ENCODE measurements around the gene AQP4.

The AQP4 gene

DNA sequence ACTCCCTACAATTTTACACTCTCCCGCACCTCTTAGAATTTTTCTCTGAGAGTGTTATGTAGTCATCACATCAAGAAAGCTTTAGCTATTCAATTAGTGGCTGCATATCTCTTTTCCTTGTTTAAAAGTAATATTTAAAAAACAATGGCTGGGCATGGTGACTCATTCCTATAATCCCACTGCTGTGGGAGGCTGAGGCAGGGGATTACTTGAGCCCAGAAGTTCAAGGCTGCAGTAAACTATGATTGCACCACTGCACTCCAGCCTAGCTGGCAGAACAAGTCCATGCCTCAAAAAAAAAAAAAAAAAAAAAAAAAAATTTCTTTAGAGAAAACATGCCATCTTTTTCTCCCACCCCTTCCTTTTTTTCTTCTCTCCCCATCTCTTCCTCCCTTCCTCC lies 44.3 kb downstream of the AQP4 start:
- no peak for DNase-seq (ENCODE audit: low read depth, low spot score)
- Histone ChIP-seq H3K4me3 (no peak overlapping the region), H3K9ac (ENCODE audit: insufficient read length) (no peak overlapping the region), H3K9me3 (ENCODE audit: low read depth, low read length) (no peaks in the 10 kb centered on the region), H3K27ac (no peak overlapping the region), H3K36me3 (ENCODE audit: insufficient read depth, low read length) (no peaks in the 10 kb centered on the region)
- TF ChIP-seq POLR2AphosphoS5 (IDR thresholded peaks at IDR 0.05; ENCODE audit: borderline replicate concordance, low read depth, low read length) = no peak
- TF ChIP-seq EZH2 (IDR thresholded peaks at IDR 0.05) = no peak
- no peak for TF ChIP-seq FOXP2 (optimal IDR thresholded peaks at IDR 0.05; ENCODE audit: control extremely low read depth, extremely low read length, insufficient read depth)

DNA sequence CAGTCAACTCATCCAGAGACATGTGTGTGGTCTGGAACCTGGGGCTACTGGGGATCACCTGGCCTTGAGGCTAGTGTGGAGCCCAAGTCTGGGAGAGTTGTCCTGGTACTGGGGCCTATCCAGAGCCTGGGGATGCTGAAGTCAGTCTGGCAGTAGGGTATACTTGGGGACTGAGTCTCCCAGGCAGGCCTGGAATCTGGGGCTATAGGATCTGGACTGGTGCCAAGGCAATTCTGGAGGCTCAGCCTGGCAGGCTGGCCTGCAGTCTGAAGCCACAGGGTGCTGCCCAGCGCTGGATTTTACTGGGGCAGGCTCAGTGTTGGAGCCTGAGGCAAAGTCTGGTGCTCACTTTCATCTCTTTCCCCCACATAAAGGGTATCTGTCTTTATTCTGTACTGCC lies 46.5 kb downstream of the AQP4 start:
- no peaks in the 10 kb centered on the region for H3K36me3 ChIP-seq (ENCODE audit: insufficient read depth, low read length)
- H3K27ac ChIP-seq = no peak overlapping the region
- no peak overlapping the region for H3K9ac ChIP-seq (ENCODE audit: insufficient read length)
- H3K4me3 ChIP-seq = no peak overlapping the region
- no peak for TF ChIP-seq FOXP2 (optimal IDR thresholded peaks at IDR 0.05; ENCODE audit: control extremely low read depth, extremely low read length, insufficient read depth)
- TF ChIP-seq POLR2AphosphoS5 (IDR thresholded peaks at IDR 0.05; ENCODE audit: borderline replicate concordance, low read depth, low read length) = no peak
- no peaks in the 10 kb centered on the region for H3K9me3 ChIP-seq (ENCODE audit: low read depth, low read length)
- DNase-seq (ENCODE audit: low read depth, low spot score) = no peak

DNA sequence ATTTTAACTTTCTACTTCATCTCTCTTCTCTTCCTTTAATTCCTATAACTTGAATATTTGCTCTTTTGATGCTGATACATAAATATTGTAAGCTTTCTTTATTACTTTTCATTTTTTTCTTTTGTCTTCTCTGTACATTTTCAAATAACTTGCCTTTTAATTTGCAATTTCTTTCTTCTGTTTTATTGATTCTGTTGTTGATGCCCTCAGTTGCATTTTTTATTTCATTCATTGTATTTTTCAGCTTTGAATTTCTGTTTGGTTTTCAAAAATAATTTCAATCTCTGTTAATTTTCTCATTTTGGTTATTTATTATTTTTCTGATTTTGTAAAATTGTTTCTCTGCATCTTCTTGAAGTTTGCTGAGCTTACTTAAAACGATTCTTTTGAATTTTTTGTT lies 47.0 kb downstream of the AQP4 start:
- TF ChIP-seq POLR2AphosphoS5 (IDR thresholded peaks at IDR 0.05; ENCODE audit: borderline replicate concordance, low read depth, low read length) = no peak
- TF ChIP-seq FOXP2 (optimal IDR thresholded peaks at IDR 0.05; ENCODE audit: control extremely low read depth, extremely low read length, insufficient read depth) = no peak
- TF ChIP-seq EZH2 (IDR thresholded peaks at IDR 0.05) = no peak
- H3K27ac ChIP-seq = no peak overlapping the region

DNA sequence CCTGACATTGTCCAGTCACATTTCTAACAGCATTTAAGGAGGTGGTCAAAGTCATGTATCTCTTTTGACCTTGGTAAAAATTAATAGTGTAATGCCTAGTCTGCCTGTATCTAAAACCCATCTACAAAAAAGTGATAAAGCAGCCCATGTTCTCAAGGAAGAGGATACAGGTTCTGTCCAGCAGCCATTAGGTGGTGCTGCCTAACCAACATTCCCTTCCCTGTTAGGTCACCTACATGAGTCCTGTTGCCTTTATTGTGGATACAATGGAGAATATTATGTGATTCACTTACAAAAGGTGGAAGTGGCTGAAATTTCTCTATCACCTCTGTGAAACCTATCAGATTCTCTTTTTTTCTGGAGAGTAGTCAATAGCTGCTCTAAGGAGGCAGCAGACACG lies 52.5 kb downstream of the AQP4 start:
- H3K27ac ChIP-seq = no peak overlapping the region
- TF ChIP-seq EZH2 (IDR thresholded peaks at IDR 0.05) = no peak
- TF ChIP-seq POLR2AphosphoS5 (IDR thresholded peaks at IDR 0.05; ENCODE audit: borderline replicate concordance, low read depth, low read length) = no peak
- TF ChIP-seq FOXP2 (optimal IDR thresholded peaks at IDR 0.05; ENCODE audit: control extremely low read depth, extremely low read length, insufficient read depth) = no peak
- H3K4me3 ChIP-seq = no peak overlapping the region
- DNase-seq (ENCODE audit: low read depth, low spot score) = no peak
- no peaks in the 10 kb centered on the region for H3K9me3 ChIP-seq (ENCODE audit: low read depth, low read length)
- no peak overlapping the region for H3K9ac ChIP-seq (ENCODE audit: insufficient read length)
- H3K36me3 ChIP-seq (ENCODE audit: insufficient read depth, low read length) = no peaks in the 10 kb centered on the region

More for the DNA sequence above, 47.0 kb downstream of the AQP4 start:
- Histone ChIP-seq H3K9me3 (ENCODE audit: low read depth, low read length) (no peaks in the 10 kb centered on the region), H3K36me3 (ENCODE audit: insufficient read depth, low read length) (no peaks in the 10 kb centered on the region), H3K9ac (ENCODE audit: insufficient read length) (no peak overlapping the region), H3K4me3 (no peak overlapping the region)
- no peak for DNase-seq (ENCODE audit: low read depth, low spot score)

DNA sequence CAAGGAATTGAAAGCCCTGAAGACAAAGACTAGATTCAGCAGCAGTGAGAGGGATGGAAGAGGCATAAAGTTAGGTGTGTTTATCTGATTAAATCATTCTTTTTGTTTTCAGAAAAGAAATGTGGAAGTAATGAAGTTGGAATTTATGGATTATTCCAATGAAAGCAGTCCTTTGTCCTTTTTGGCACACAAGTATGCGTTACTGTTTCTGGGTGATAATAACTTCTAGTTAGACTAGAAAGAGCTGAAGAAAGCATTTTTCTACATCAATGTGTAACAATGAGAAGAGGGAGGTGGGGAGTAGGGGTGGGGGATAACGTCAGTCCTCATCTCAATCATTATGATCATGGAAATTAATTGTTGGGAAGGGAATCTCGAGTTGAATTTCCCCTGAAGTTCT lies 53.0 kb downstream of the AQP4 start:
- DNase-seq (ENCODE audit: low read depth, low spot score) = no peak
- Histone ChIP-seq H3K9ac (ENCODE audit: insufficient read length) (no peak overlapping the region), H3K4me3 (no peak overlapping the region), H3K9me3 (ENCODE audit: low read depth, low read length) (no peaks in the 10 kb centered on the region), H3K36me3 (ENCODE audit: insufficient read depth, low read length) (no peaks in the 10 kb centered on the region), H3K27ac (no peak overlapping the region)
- TF ChIP-seq POLR2AphosphoS5 (IDR thresholded peaks at IDR 0.05; ENCODE audit: borderline replicate concordance, low read depth, low read length) (no peak), FOXP2 (optimal IDR thresholded peaks at IDR 0.05; ENCODE audit: control extremely low read depth, extremely low read length, insufficient read depth) (no peak), EZH2 (IDR thresholded peaks at IDR 0.05) (no peak)

DNA sequence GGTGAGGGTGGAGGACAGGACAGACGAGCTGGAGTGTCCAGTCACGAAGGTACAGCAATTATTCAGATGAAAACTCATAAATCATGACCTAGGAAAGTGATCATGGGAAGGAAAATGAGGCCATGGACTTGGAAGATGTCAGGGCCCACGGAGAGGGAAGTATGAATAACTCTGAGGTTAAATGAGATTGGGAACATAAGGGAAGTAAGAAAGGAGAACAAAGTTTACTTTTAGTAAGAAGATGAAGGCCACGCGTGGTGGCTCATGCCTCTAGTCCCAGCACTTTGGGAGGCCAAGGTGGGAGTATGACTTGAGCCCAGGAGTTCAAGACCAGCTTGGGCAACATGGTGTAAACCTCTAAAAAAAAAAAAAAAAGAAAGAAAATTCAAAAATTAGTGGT lies 56.2 kb downstream of the AQP4 start:
- Histone ChIP-seq H3K27ac (no peak overlapping the region), H3K9ac (ENCODE audit: insufficient read length) (no peak overlapping the region), H3K9me3 (ENCODE audit: low read depth, low read length) (no peaks in the 10 kb centered on the region), H3K36me3 (ENCODE audit: insufficient read depth, low read length) (no peaks in the 10 kb centered on the region), H3K4me3 (no peak overlapping the region)
- no peak for DNase-seq (ENCODE audit: low read depth, low spot score)
- TF ChIP-seq POLR2AphosphoS5 (IDR thresholded peaks at IDR 0.05; ENCODE audit: borderline replicate concordance, low read depth, low read length) (no peak), FOXP2 (optimal IDR thresholded peaks at IDR 0.05; ENCODE audit: control extremely low read depth, extremely low read length, insufficient read depth) (no peak), EZH2 (IDR thresholded peaks at IDR 0.05) (no peak)

DNA sequence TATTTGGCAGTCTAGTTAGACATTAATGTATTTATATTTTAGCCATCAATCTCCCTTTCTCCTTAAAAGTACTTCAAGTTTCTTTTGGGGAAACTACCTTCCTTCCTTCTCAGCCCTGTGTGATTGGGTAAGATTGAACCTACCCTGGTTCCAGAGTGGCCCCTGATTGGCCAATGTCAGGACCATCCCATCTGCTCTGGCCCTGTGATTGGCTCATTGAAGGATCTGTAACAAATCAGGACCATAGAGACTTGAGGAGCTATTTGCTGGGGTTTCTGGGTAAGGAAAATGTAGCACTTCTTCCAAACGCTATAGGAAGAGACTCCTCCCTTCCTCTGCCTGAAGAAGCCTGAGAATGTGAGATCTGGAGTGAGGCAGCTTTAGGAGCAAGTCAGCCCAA lies 59.3 kb downstream of the AQP4 start:
- TF ChIP-seq POLR2AphosphoS5 (IDR thresholded peaks at IDR 0.05; ENCODE audit: borderline replicate concordance, low read depth, low read length) (no peak), FOXP2 (optimal IDR thresholded peaks at IDR 0.05; ENCODE audit: control extremely low read depth, extremely low read length, insufficient read depth) (no peak), EZH2 (IDR thresholded peaks at IDR 0.05) (no peak)
- Histone ChIP-seq H3K27ac (peak overlapping the region; percentile 74), H3K9ac (ENCODE audit: insufficient read length) (no peak overlapping the region), H3K36me3 (ENCODE audit: insufficient read depth, low read length) (no peaks in the 10 kb centered on the region), H3K9me3 (ENCODE audit: low read depth, low read length) (no peaks in the 10 kb centered on the region), H3K4me3 (peak overlapping the region; percentile 69)
- no peak for DNase-seq (ENCODE audit: low read depth, low spot score)

DNA sequence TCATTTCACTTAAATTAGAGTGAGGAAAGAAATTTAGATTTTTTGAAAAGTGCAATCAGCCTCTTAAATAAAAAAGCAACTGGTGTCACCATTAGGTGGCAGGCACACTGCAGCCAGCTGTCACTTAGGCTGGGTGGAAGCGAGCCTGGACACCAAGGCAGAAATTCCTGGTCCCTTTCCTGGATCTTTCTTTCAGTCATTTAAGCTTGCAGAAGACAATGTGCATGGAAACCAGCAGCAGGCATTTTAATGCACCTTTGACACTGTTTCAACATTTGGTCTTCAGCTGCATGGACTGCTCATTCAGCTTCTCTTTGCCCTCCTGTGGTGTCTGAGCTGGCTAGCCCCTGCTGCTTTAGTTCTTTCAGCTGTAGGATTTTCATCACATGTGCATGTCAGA lies 61.0 kb downstream of the AQP4 start:
- no peak for TF ChIP-seq POLR2AphosphoS5 (IDR thresholded peaks at IDR 0.05; ENCODE audit: borderline replicate concordance, low read depth, low read length)
- TF ChIP-seq FOXP2 (optimal IDR thresholded peaks at IDR 0.05; ENCODE audit: control extremely low read depth, extremely low read length, insufficient read depth) = no peak
- TF ChIP-seq EZH2 (IDR thresholded peaks at IDR 0.05) = no peak
- Histone ChIP-seq H3K9ac (ENCODE audit: insufficient read length) (no peak overlapping the region), H3K36me3 (ENCODE audit: insufficient read depth, low read length) (no peaks in the 10 kb centered on the region), H3K4me3 (no peak overlapping the region), H3K9me3 (ENCODE audit: low read depth, low read length) (no peaks in the 10 kb centered on the region; the same call in 1 of the 2 replicates), H3K27ac (no peak overlapping the region)
- DNase-seq (ENCODE audit: low read depth, low spot score) = no peak

DNA sequence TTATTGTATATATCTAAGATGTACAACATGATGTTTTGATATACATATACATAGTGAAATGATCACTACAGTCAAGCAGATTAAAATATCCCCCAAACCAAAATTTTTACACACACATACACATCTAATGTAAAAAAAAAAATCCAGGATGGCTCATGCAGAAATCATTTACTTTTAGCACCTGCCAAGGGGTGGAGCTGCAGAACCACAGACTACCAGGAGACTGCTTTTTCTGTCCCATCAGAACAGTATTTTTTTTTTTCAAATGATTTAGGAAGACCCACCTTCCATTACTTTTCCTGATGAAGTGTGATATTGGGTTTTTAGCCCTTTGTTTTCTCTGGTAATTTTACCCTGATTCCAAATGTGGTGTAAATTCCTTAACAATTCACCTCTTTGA lies 61.9 kb downstream of the AQP4 start:
- Histone ChIP-seq H3K36me3 (ENCODE audit: insufficient read depth, low read length) (no peaks in the 10 kb centered on the region), H3K9me3 (ENCODE audit: low read depth, low read length) (no peaks in the 10 kb centered on the region; the same call in 1 of the 2 replicates), H3K9ac (ENCODE audit: insufficient read length) (no peak overlapping the region), H3K27ac (no peak overlapping the region), H3K4me3 (no peak overlapping the region)
- no peak for DNase-seq (ENCODE audit: low read depth, low spot score)
- TF ChIP-seq FOXP2 (optimal IDR thresholded peaks at IDR 0.05; ENCODE audit: control extremely low read depth, extremely low read length, insufficient read depth) = no peak
- TF ChIP-seq POLR2AphosphoS5 (IDR thresholded peaks at IDR 0.05; ENCODE audit: borderline replicate concordance, low read depth, low read length) = no peak
- TF ChIP-seq EZH2 (IDR thresholded peaks at IDR 0.05) = no peak
